NK-92 (cell line): ENCODE data around the gene NAA10.

Experiments
- DNase-seq: peaks from one replicate; lab custom pipeline; 2025; ENCODE audit not compliant: unreplicated experiment; lab: John Stamatoyannopoulos, UW

The NAA10 gene

GRCh38 chrX:153909980-153910360, 24.9 kb downstream of the NAA10 start:
- no peak for DNase-seq

DNA sequence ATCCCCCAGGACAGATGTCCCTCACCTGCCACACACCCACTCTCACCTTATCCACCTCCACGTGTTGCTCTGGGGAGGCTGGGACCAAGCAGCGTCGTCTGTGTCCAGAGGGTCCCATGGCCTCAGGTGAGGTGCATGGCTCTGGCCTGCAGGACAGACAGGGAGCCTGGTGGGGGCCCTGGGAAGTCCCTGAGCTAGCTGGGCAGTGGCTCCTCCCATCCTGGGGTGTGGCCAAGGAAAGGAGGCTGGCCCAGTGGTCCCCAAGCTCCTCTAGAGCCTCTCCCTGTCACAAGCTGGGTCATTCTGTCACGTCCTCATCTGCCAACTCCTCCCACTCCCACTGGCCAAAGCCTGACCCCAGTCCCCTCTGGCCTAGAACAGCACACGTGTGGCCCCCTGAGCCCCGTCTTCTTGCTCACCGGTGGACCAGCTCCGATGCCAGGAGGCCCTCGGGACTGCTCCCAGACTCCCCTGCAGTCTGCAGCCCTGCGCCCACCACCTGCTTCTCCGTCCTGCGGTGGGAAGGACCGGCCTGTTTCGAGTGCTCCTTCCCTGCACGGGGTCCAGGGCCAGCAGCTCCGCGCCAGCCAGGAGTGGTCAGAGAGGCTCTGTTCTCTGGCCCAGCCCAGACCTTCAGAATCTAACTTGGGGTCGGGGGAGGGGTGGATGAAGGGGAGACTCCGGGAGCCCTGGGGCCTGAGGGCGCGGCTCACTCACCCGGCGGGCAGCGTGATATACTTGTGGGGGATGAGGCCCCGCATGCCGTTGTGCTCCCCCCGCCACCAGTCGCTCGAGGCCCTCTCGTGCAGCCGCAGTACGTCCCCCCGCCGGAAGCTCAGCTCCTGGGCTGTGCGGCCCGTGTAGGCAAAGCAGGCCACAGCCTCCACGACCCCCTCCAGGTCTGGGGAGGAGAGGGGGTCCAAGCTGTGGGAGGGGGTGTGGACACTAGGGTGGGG, 25.5 kb downstream of the NAA10 start:
- no peak for DNase-seq

DNA sequence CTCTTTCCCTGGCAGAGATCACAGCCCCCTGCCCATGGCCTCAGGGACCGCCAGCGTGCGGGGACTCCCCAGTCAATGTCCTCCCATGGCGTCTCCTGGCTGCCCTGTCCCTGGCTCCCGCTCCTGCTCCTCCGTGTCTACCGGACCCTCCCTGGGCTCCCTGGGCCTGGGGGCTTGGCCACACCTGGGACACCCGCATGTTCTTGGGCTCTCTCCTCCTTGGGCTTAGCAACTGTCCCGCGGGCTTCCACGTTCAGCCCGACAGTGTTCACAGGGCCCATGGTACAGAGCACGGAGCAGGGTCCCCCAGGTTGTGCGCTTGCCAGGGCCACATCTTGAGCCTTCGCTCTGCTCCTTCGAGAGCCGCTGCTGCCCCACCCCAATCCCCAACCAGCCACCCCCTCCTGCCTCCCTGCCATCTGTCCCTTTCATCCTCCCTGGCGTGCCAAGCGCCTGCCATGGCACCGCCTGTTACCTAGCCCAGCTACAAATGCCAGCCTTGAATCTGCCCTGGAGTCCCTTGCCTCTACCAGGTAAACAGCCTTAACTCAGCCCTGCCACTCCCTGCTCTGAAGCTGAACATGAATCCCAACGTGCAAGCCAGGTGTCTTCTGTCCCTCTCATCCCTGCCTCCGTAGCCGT, 26.5 kb downstream of the NAA10 start:
- no peak for DNase-seq

- DNase-seq: no peak
Observed at GRCh38 chrX:153907456-153907855, 27.4 kb downstream of the NAA10 start.

- DNase-seq: no peak
Observed at GRCh38 chrX:153906126-153906917, 28.5 kb downstream of the NAA10 start.

GRCh38 chrX:153905481-153906095, 29.2 kb downstream of the NAA10 start:
- no peak for DNase-seq

- no peak for DNase-seq
Observed at GRCh38 chrX:153903991-153904957, 30.6 kb downstream of the NAA10 start, which contains the start of gene AVPR2. Gene AVPR2 (plus strand): TSS chrX:153904673. CDS start chrX:153905146, 473 bp downstream.

GRCh38 chrX:153903238-153903980, 31.4 kb downstream of the NAA10 start:
- DNase-seq: no peak

DNA sequence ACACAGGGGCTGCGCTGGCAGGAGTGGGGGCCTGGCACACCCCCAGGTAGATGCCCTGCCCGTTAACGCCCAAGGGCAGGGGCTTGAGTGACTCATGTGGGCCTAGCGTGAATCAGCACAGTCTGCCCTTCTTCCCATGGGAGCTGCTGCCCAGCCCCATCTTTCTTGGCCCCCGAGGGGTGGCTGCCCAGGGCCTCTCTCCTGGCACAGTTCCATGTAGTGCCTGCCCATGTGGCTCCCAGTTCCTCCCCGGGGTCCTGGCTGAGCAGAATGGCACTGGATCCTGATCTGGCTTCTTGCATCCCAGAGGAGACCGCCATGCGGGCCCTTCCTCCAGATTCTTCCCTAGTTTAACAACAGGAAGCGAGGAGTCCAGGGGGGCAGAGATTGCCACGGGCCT, 32.5 kb downstream of the NAA10 start:
- no peak for DNase-seq

DNA sequence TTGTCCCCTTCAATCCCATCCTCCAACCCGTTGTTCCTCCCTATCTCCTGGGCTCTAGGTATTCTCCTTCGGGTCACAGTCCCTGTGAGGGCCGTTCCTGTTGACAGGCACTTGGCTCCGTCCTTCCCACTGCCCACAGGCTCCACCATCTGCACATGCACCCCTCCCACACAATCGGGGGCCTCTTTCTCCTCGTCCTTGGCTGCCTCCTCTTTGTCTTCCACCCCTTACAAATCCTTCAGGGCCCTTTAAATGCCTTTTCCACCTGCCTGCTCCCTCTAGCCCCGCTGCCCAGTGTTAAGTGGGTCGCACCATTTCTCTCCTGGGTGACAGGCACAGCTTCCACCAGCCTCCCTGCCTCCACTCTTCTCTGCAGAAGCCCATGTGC, 33.1 kb downstream of the NAA10 start:
- DNase-seq: no peak

DNA sequence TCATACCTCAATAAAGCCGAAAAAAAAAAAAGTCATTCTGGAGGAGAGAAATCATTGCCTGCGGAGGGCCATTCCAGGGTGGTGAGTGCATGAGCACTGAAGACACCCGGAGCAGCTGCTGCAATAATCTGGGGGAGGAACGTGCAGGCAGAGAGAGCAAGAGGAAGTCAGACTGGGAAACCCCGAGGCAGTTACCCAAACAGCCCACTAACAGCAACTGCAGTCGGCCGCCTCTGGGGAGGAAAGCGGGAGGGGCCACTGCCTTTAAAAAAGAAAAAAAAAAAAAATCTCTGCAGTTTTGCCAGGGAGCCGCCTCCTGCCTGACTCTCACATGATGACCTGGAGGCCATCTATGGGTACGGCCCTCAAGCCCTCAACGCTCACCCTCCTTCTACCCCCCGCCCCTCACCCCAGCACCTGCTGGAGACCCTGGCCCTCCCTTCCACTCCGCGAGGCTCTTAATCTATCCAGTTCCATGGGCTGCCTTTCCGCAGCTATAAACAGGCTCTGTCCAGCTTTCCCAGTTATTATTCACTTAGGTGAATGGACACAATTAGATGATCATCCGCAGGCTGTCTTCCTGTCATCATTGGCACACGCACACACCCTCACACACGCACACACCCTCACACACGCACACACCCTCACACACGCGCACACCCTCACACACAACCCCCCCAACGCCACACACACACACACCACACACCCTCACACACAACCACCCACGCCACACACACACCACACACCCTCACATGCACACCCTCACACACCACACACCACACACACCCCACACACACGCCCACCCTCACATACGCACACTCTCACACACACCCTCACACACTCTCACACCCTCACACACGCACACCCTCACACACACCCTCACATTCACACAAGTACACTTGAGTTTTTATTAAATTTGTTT, 33.7 kb downstream of the NAA10 start:
- no peak for DNase-seq

- no peak for DNase-seq
Observed at GRCh38 chrX:153897899-153898298, 36.9 kb downstream of the NAA10 start.

DNA sequence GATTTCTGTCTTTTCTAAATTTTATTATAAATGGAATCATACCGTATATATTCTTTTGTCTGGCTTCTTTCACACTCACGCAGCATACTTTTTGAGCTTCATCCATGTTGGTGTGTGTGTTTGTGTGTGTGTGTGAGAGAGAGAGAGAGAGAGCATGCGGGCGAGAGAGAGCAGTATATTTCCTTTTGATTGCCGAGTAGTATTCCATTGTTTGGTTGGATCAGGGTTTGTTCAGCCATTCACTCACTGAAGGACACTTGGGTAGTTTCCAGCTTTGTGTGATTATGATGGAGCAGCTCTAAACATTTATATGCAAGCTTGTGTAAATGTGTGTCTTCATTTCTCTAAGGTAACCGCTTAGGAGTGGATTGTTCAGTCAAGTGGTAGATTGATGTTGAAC, 45.7 kb downstream of the NAA10 start:
- DNase-seq: no peak

GRCh38 chrX:153888344-153888743, 46.5 kb downstream of the NAA10 start:
- DNase-seq: no peak

DNA sequence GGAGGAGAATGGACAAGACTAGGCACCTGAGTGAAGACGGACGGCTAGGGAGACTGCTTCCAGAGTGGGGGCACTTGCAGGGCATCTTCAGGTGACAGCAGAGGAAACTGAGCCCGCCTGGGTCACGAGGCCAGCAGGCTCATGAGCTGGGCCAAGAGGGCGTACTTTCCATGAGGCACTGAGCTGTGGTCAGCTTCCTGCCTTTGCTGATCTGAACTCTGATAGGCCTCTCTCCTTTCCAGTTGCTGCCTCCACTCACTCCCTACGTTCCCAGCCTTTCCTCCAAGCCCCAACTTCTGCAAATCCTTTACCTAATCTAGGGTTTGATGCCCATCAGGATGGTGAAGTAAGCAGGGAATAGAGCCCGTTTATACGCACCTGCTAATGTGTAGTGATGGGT, 47.5 kb downstream of the NAA10 start:
- DNase-seq: no peak

DNA sequence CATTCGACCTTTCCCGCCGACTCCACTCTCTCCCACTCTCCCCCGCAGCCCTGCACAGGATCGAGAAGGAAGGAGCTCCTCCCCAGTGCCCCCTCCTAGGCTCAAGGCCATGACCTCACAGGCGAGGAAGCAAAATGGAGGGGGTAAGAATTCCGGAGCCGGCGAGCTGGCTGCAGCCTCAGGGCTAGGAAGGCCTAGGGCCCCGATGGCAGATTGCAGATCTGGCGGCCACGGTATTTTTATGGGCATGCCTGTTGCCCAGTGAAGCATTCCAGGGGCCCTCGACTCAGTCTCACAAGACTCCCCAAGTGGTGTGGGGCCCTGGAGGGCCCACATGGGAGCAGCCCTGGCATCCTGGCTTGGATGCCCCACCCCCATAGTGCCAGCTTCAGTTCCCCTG, 47.9 kb downstream of the NAA10 start:
- DNase-seq: no peak

DNA sequence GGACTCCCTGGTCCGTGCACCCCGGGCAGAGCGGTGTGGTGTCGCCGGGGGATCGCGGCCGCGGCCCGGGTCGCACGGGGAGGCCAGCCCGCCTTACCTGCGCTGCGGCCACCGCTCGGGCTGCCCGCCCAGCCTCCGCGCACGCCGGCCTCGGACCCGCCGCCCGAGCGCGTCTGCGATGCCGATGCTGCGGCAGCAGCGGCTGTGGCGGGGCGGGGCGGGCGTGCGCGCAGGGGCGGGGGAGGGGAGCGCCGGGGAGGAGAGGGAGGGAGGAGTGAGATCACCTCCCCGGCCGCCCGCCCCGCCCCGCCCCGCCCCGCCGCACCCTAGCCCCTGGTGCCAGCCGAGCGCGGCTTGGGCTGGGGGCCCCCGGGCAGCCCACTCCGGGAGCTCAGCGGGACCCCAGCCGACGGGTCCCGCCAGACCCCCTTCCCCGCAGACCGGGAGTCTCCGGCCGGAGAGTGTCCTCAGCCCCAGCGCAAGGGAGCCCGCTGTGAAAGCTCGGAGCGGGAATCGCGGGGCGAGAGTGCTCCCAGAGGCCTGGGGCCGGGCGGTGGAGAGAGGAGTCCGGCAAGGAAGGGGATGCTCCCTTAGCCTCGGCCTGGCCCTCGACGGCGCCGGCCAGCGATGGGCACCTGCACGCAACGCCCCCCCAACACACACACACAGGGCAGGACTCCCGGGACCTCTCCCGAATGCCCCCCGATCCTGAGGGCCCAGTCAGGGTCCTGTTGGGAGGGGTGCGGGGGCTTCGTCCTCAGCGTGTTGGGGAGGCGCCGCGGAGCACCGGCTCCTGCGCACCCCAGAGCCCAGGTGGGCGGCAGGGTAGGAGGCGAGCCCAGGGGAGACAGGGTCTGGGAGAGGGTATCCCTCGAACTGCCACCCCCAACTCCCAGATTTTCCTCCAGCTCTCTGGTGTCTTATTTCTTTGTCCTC, 48.6 kb downstream of the NAA10 start, which contains the start of gene L1CAM:
L1CAM (minus strand) TSS at position 206 of the 936 bp plus-strand sequence. CDS start 10,337 bp downstream, outside the sequence.
- no peak for DNase-seq
